GM12874 (cell line): Measurements from ENCODE around the gene WIPF1.

Source experiments
- TF ChIP-seq, protein P1 (sequence below): IDR thresholded peaks from 2 replicates; pipeline ENCODE4 v1.5.1; 2011; ENCODE audit warnings: low read depth, mild to moderate bottlenecking, control low read depth, low read length, moderate library complexity; ENCODE audit not compliant: insufficient read depth

Gene WIPF1

DNA sequence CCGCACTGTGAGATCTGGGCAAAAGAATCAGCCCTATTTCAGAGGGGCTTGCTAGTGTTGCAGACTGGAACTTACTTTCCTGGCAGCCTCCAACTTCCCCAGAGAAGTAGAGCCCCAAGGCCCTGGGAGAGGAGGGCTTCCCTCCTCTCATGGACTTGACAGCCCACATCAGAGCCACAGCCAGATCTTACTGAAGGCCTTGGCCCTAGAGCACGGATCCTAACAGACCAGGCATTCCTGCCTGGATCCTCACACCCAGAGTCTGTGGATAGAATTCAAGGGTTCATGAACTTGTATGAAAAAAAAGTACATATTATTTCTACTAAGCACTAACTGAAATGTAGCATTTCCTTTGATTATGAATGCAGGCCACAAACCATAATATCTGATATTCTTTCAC lies 8.3 kb downstream of the WIPF1 start:
- TF ChIP-seq, protein P1, sequence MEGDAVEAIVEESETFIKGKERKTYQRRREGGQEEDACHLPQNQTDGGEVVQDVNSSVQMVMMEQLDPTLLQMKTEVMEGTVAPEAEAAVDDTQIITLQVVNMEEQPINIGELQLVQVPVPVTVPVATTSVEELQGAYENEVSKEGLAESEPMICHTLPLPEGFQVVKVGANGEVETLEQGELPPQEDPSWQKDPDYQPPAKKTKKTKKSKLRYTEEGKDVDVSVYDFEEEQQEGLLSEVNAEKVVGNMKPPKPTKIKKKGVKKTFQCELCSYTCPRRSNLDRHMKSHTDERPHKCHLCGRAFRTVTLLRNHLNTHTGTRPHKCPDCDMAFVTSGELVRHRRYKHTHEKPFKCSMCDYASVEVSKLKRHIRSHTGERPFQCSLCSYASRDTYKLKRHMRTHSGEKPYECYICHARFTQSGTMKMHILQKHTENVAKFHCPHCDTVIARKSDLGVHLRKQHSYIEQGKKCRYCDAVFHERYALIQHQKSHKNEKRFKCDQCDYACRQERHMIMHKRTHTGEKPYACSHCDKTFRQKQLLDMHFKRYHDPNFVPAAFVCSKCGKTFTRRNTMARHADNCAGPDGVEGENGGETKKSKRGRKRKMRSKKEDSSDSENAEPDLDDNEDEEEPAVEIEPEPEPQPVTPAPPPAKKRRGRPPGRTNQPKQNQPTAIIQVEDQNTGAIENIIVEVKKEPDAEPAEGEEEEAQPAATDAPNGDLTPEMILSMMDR: no peak

DNA sequence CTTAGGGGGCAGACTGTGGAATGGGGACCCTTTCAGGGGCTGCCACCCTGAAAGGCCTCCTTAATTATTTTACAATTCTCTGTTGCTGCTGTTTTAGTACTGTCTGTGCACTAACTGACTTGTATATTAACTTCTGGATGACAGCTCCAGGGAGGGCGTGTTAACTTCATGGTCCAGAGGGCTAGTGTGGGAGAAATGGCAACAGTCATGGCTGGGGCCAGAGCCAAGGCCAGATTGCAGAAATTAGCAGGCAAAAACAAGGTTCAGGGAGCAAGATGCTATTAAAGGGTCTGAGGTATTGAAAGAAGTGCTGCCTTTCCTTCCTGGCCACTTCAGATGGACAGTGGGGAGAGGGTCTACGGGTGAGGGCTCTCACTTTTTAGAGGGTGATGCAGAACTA lies 9.1 kb downstream of the WIPF1 start:
- TF ChIP-seq, protein P1: no peak

DNA sequence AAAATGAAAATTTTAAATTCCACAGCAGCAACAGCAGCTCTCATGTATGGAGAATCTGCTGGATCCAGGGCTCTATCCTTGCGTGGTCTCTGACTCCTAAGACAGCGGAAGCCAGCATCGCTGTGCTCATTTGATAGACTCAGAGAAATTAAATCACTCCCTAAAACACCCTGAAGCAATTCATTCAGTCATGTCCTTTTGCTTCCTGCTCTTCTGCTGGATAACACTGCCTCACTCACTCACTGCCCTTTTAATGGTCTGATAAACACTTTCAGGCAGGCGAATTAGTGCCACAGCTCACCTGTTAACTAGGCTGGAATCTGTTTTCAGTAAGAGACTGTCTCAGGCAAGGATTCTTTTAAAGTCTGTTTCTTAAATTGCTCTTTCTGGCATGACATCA lies 10.0 kb downstream of the WIPF1 start:
- TF ChIP-seq, protein P1: no peak

DNA sequence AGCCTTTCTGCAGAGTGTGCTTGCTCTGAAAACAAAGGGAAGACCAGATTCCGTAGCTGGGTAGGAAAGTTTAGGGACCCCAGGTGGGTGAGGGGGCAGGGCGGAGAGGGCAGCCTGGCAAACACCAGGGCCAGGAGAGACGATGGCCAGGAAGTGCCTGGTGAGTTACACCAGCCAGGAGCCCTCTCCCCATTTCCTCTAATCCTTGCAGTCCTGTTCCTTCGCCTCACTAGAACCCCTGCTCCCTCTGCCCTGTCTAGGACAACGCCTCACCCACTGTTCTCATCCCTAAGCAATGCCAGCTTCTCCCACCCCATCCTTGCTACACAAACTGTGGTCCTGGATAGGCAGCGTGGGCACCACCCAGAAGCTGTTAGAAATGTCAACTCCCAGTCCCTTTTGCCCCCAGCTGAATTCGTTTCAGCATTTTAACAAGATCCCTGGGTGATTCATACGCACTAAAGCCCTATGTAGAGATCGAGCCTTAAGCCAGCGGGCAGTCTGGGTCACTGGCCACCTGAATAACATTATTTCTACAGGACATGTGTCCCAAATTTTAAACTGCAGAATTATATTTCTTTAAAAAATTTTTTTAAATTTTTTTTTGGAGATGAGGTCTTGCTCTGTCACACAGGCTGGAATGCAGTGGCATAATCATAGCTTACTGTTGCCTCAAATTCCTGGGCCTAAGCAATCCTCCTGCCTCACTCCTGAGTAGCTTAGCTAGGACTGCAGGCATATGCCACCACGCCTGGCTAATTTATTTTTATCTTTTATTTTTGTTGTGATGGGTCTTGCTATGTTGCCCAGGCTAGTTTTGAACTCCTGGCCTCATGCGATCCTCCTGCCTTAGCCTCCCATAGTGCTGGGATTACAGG lies 10.9 kb downstream of the WIPF1 start:
- TF ChIP-seq, protein P1: no peak

DNA sequence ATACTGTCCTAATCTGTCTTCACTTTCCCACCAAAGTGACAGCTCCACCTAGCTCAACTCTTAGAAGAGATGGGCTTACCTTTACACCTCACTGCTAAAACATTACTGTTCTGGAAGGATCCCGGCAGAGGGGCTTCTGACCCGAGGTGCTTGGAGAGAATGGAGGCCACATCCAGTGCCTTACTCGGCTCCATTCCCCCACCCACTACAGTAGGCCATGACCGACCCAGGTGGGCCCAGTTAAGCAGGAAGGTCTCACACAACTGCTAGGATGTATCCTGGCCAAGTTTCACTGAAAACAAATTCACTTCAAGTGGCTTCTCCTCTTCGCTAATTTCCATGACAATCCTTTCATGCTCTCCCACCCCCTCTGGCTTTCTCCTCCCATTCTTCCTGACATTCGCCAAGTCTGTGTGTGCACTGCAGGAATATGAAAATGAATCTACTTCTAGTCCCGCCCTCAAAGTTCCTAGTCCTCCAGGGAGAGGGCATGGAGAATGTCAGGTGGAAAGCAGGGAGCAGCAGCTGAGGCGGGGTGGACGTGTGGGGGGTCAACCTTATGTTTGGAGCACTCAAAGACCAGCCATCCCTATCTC lies 11.8 kb downstream of the WIPF1 start:
- TF ChIP-seq, protein P1: no peak

DNA sequence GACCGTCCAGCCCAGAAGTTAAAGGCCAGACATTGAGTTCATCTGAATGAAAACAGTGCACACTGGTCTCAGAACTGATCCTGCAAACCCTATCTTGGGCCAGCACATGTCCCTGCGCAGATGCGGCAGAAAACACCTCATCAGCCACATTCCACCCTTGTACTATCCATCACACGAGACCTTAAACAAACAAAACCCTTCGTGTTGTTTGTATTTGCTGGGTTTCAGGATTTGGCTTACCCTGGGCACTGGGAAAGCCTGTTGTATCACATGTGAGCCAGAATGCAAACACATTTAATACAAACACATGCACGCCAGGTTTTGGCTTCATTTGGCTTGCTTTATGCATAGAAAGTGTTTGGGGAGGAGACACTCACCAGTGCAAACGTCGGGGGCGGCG lies 12.5 kb downstream of the WIPF1 start:
- TF ChIP-seq, protein P1: no peak

DNA sequence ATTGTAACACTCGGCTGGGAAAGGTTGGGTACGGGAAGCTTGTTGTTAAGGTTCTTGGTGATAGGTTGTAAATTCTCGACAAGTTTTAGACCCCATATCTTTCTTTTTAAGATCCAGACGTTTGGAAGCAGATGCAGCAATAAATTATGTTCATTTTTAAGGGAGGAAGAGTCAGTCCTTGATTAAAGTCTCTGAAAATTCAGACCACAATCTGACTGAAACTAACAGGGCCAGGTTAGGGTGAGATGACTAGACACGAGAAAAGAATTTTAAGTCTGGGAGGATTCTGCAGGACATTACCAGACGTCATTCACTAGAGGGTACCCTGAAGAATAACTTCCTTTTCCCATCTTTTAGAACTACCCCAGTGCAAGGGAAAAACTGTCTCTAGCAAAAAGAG lies 16.1 kb downstream of the WIPF1 start:
- TF ChIP-seq, protein P1: no peak
